H1 (cell line): Measurements from ENCODE around the gene RNGTT.

Source experiments
- CHD2 ChIP-seq: IDR thresholded peaks from 2 replicates; pipeline ENCODE4 v1.6.1; 2012; ENCODE audit warnings: low read length, improper control_type of control experiment
- ZNF274 ChIP-seq: IDR thresholded peaks from 2 replicates; pipeline ENCODE4 v1.7.0; 2012; ENCODE audit warnings: low read length, borderline replicate concordance; ENCODE audit errors: extremely low read depth
- TF ChIP-seq, protein P1 (sequence below), 3 experiments: IDR thresholded peaks; 1 replicate in 2 of 3; 2 replicates in 1 of 3; pipeline versions ENCODE4 v1.5.1 to v1.6.1; 2011; ENCODE audit warnings: low read length in 3 of 3, mild to moderate bottlenecking in 3 of 3, inconsistent platforms in 2 of 3, low read depth in 1 of 3, moderate library complexity in 1 of 3; ENCODE audit not compliant: insufficient read depth in 1 of 3; ENCODE audit errors: control extremely low read depth in 1 of 3

DNA sequence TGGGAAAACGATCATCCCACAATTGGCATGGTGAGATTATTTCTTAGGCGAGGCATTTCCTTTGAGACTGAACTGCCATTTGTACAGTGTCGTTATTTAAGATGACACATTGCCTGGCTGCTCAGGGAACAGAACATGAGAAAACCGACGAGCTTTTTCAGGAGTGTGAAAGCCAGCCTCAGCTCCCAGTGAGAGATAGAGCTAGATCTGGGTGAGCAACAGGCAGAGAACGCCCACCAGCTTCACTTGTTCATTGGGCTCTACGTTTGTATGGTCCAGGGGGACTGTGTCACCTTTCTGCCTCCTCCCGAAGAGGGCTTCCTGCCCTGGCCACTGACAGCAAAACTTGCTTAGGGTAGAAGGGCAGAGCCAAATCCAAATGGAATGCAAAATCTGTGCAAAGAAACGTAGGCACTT lies 378.1 kb downstream of the RNGTT start:
- TF ChIP-seq, protein P1, sequence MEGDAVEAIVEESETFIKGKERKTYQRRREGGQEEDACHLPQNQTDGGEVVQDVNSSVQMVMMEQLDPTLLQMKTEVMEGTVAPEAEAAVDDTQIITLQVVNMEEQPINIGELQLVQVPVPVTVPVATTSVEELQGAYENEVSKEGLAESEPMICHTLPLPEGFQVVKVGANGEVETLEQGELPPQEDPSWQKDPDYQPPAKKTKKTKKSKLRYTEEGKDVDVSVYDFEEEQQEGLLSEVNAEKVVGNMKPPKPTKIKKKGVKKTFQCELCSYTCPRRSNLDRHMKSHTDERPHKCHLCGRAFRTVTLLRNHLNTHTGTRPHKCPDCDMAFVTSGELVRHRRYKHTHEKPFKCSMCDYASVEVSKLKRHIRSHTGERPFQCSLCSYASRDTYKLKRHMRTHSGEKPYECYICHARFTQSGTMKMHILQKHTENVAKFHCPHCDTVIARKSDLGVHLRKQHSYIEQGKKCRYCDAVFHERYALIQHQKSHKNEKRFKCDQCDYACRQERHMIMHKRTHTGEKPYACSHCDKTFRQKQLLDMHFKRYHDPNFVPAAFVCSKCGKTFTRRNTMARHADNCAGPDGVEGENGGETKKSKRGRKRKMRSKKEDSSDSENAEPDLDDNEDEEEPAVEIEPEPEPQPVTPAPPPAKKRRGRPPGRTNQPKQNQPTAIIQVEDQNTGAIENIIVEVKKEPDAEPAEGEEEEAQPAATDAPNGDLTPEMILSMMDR (IDR thresholded peaks at IDR 0.05; ENCODE audit: control extremely low read depth in 1 of 3, insufficient read depth in 1 of 3, low read depth in 1 of 3, low read length in 3 of 3): no peak
- TF ChIP-seq ZNF274 (no peak), CHD2 (no peak)
